Measurements from ENCODE around the gene NPR2. TPM values are rescaled to one million over a fixed set of nuclear protein-coding genes. Genes with fewer than 3 reads are reported as not detected.

NPR2 gene
- total RNA-seq, 1 experiment from 2014 or later, result 12.5 TPM

GRCh38 chr9:35743452-35743851 is 47.9 kb upstream of the NPR2 start:
- H3K4me1 ChIP-seq (ENCODE audit: insufficient read depth, low read length), result peaks cover 3% of the 10 kb centered on the region; the same call in 1 of the 2 replicates
- H3K9ac ChIP-seq (ENCODE audit: extremely low read depth, insufficient read length, low read length), result no peak overlapping the region
- peaks cover 14% of the 10 kb centered on the region for H3K79me1 ChIP-seq (ENCODE audit: insufficient read depth, low read depth, low read length, poor library complexity, severe bottlenecking)
- H2AK5ac ChIP-seq (ENCODE audit: insufficient read length, low read length), result no peak overlapping the region
- peaks cover 16% of the 10 kb centered on the region for H3K23me2 ChIP-seq (ENCODE audit: insufficient read length, low read depth, low read length, poor library complexity, severe bottlenecking)
- H2BK5ac ChIP-seq (ENCODE audit: insufficient read length, low read length), result no peak overlapping the region
- no peak overlapping the region for H3K4me3 Mint-ChIP-seq
- no CpG with 5 or more reads among the region's 2 CpGs for WGBS (ENCODE audit: extremely low coverage, insufficient read length, low lambda C conversion rate)
- no peaks in the 10 kb centered on the region for H3K27me3 ChIP-seq (ENCODE audit: insufficient read depth, low read length)
- H3K79me2 ChIP-seq (ENCODE audit: insufficient read depth, low read length), result peaks cover 20% of the 10 kb centered on the region
- H3K9me3 Mint-ChIP-seq, result no peaks in the 10 kb centered on the region
- H2AFZ ChIP-seq (ENCODE audit: low read length), result no peak overlapping the region
- H2BK15ac ChIP-seq (ENCODE audit: low read depth, low read length), result no peak overlapping the region
- H3K27me3 Mint-ChIP-seq (ENCODE audit: low read depth), result no peaks in the 10 kb centered on the region; the same call in 1 of the 2 replicates
- H4K5ac ChIP-seq (ENCODE audit: insufficient read length, low read depth, low read length), result no peak overlapping the region
- no peak overlapping the region for H3T11ph ChIP-seq (ENCODE audit: low read length)
- H3K27ac Mint-ChIP-seq, result no peak overlapping the region
- H3K36me3 Mint-ChIP-seq (ENCODE audit: insufficient read depth in 1 of 3, low read depth in 3 of 3), result peaks cover 37 to 84% (median 81%) of the 10 kb centered on the region in 3 experiments
- no peak overlapping the region for H2BK20ac ChIP-seq (ENCODE audit: low read depth, low read length, poor library complexity, severe bottlenecking)
- H3K4me2 ChIP-seq (ENCODE audit: insufficient read depth, insufficient read length, low read length), result no peak overlapping the region
- no peak overlapping the region for H3K4ac ChIP-seq (ENCODE audit: low read depth, low read length)
- H2BK120ac ChIP-seq (ENCODE audit: low read depth, low read length, poor library complexity, severe bottlenecking), result no peak overlapping the region
- H3K9me3 ChIP-seq (ENCODE audit: control insufficient read depth, low read depth, low read length), result no peaks in the 10 kb centered on the region
- H4K91ac ChIP-seq (ENCODE audit: insufficient read length, low read depth, low read length), result no peak overlapping the region
- H2BK12ac ChIP-seq (ENCODE audit: insufficient read length, low read depth, low read length), result no peak overlapping the region
- no peak overlapping the region for H4K8ac ChIP-seq (replicated peaks; ENCODE audit: insufficient read length, low read depth, low read length)
- H3K23ac ChIP-seq (ENCODE audit: insufficient read length, low read depth, low read length), result no peak overlapping the region
- no peak for DNase-seq
- TF ChIP-seq CTCF (conservative IDR thresholded peaks at IDR 0.05), result no peak
- no peaks in the 10 kb centered on the region for H4K20me1 ChIP-seq (ENCODE audit: control insufficient read depth, insufficient read depth, insufficient read length)
- H3K14ac ChIP-seq (ENCODE audit: insufficient read depth, low read length), result no peak overlapping the region
- H3K4me1 Mint-ChIP-seq, result peaks cover 22% of the 10 kb centered on the region in 2 experiments
- H3K56ac ChIP-seq (ENCODE audit: insufficient read length, low read depth, low read length), result no peak overlapping the region
- no peak overlapping the region for H3K27ac ChIP-seq (ENCODE audit: insufficient read length, low read depth, low read length)
- H3K18ac ChIP-seq (ENCODE audit: insufficient read length, low read depth, low read length), result no peak overlapping the region
